GM08714 (cell line): Measurements from ENCODE around the gene TDRD5.

ENCODE experiments used
- H3K4me3 ChIP-seq: fragments of 200-500 bp; sonication (Bioruptor generic); 2 replicates; pipeline ENCODE4 v1.5.1; 2014; ENCODE audit warnings: mild to moderate bottlenecking, low read length, inconsistent platforms
- ZNF274 ChIP-seq: IDR thresholded peaks from 2 replicates; pipeline ENCODE4 v1.6.1; 2012; ENCODE audit warnings: mild to moderate bottlenecking, low read depth, low read length

Gene TDRD5

GRCh38 chr1:179591592-179592580 is at the start of gene TDRD5:
TSS of gene TDRD5 (plus strand) at chr1:179591832. CDS start at chr1:179592616, 784 bp downstream.
- TF ChIP-seq ZNF274 = no peak
- H3K4me3 ChIP-seq = no peak within 1 kb of the TSS

GRCh38 chr1:179545321-179545720 is 46.3 kb upstream of the TDRD5 start:
- TF ChIP-seq ZNF274 = no peak
- no peak overlapping the region for H3K4me3 ChIP-seq

GRCh38 chr1:179547021-179547535 is 44.6 kb upstream of the TDRD5 start:
- no peak for TF ChIP-seq ZNF274
- no peak overlapping the region for H3K4me3 ChIP-seq

GRCh38 chr1:179548666-179549367 is 42.8 kb upstream of the TDRD5 start:
- TF ChIP-seq ZNF274 = no peak
- no peak overlapping the region for H3K4me3 ChIP-seq

- no peak for TF ChIP-seq ZNF274
- H3K4me3 ChIP-seq = no peak overlapping the region
Measured at GRCh38 chr1:179549368-179549700, 42.3 kb upstream of the TDRD5 start.

GRCh38 chr1:179550746-179551682 is 40.6 kb upstream of the TDRD5 start:
- no peak overlapping the region for H3K4me3 ChIP-seq
- TF ChIP-seq ZNF274 = no peak

- H3K4me3 ChIP-seq = no peak overlapping the region
- no peak for TF ChIP-seq ZNF274
Measured at GRCh38 chr1:179554427-179554826, 37.2 kb upstream of the TDRD5 start.

- H3K4me3 ChIP-seq = no peak overlapping the region
- no peak for TF ChIP-seq ZNF274
Measured at GRCh38 chr1:179558078-179558477, 33.6 kb upstream of the TDRD5 start.

GRCh38 chr1:179575497-179576314 is 15.9 kb upstream of the TDRD5 start, which contains the start of gene NPHS2:
TSS of gene NPHS2 (minus strand) at chr1:179575948. CDS start at chr1:179575864, 84 bp downstream.
- H3K4me3 ChIP-seq = no peak within 1 kb of the TSS; the same call in 1 of the 2 replicates
- no peak for TF ChIP-seq ZNF274

- no peak overlapping the region for H3K4me3 ChIP-seq
- TF ChIP-seq ZNF274 = no peak
Measured at GRCh38 chr1:179576509-179576908, 15.1 kb upstream of the TDRD5 start.

- no peak overlapping the region for H3K4me3 ChIP-seq
- no peak for TF ChIP-seq ZNF274
Measured at GRCh38 chr1:179583771-179584320, 7.8 kb upstream of the TDRD5 start.

GRCh38 chr1:179586107-179586823 is 5.4 kb upstream of the TDRD5 start:
- no peak overlapping the region for H3K4me3 ChIP-seq
- no peak for TF ChIP-seq ZNF274
